Aorta (tissue), 5 donors: Measurements from ENCODE around the gene LHFPL3. TPM values are rescaled to one million over a fixed set of nuclear protein-coding genes. Genes with fewer than 3 reads are reported as not detected.
A peak's percentile ranks its signal among the peaks of the same experiment; 100 is the strongest.

Experiments used
- ATAC-seq: fragments of 200-7000 bp; cut with Tn5 transposase; one replicate; pipeline ENCODE4 v1.9.1; 2022; ENCODE audit warnings: moderate library complexity; ENCODE audit not compliant: low FRiP score
- DNase-seq, 2 donors: peaks; one replicate each; pipeline ENCODE4 v3.0.0-alpha.2; 2020
- H3K27ac ChIP-seq, 2 donors: one replicate each; pipeline ENCODE4 v1.5.1; 2013; ENCODE audit warnings: low read length in 2 of 2, mild to moderate bottlenecking in 2 of 2, moderate library complexity in 2 of 2, control low read depth in 1 of 2, inconsistent platforms in 1 of 2, low read depth in 1 of 2
- H3K27me3 ChIP-seq, 2 donors: one replicate each; pipeline ENCODE4 v1.6.1; 2013; ENCODE audit warnings: control low read depth in 1 of 2, low read length in 1 of 2, mild to moderate bottlenecking in 1 of 2, moderate library complexity in 1 of 2; ENCODE audit not compliant: insufficient read depth in 2 of 2, control insufficient read depth in 1 of 2
- H3K36me3 ChIP-seq, 2 donors: one replicate each; pipeline ENCODE4 v1.6.1; 2013; ENCODE audit warnings: control low read depth in 1 of 2, low read length in 1 of 2, mild to moderate bottlenecking in 1 of 2; ENCODE audit not compliant: insufficient read depth in 2 of 2, control insufficient read depth in 1 of 2
- H3K4me1 ChIP-seq, 2 donors: one replicate each; pipeline ENCODE4 v1.6.1; 2013; ENCODE audit warnings: low read length in 2 of 2, control low read depth in 1 of 2, mild to moderate bottlenecking in 1 of 2, moderate library complexity in 1 of 2; ENCODE audit not compliant: insufficient read depth in 2 of 2, control insufficient read depth in 1 of 2
- H3K4me3 ChIP-seq, 2 donors: one replicate each; pipeline ENCODE4 v1.5.1; 2013; ENCODE audit warnings: low read length in 2 of 2, control low read depth in 1 of 2, mild to moderate bottlenecking in 1 of 2
- H3K9me3 ChIP-seq: one replicate; pipeline ENCODE4 v1.6.1; 2013; ENCODE audit warnings: mild to moderate bottlenecking, low read length; ENCODE audit not compliant: control insufficient read depth
- WGBS, 2 donors: extraction: QIAGEN DNeasy Blood & Tissue Kit; methylation state at CpG; one replicate each; pipeline ENCODE4 v1.1.7; 2013; 5-methylcytosine and 5-hydroxymethylcytosine counted together
- intact Hi-C, 2 donors: fragments of 100-400 bp; cut with DNase I; formaldehyde crosslinking; loops; one replicate each; pipeline versions ENCODE4 v1.14.2 to v1.15.0; 2022
- polyA plus RNA-seq, 2 donors: library from polyadenylated mRNA; stranded (reverse); fragments of 200-250 nt; gene quantifications; one replicate each; pipeline ENCODE4 v1.2.3, GENCODE V29; 2013
- total RNA-seq, 2 donors: library from RNA; stranded (reverse); fragmentation: NEBNext Ultra II Directional; extraction: Animal tissue kit (Norgen Biotek cat#: 25700); gene quantifications; one replicate each; pipeline ENCODE4 v1.2.1, GENCODE V29; 2021
- donor health status: healthy with polysubstance abuse.
- donor health status: Bipolar disorder and iron deficiency.
- donor health status: DM: no; HTN: no; CAD: no.
- donor health status: DM: no; HTN: no; CAD: no.
- donor health status: DM: yes; HTN: yes; CAD: no.

The LHFPL3 gene
- total and polyA plus RNA-seq, 4 donors, result not detected

- intact Hi-C loops, result no loop called here
- no peaks in the 10 kb centered on the region for H3K4me1 ChIP-seq
- DNase-seq (no peak), ATAC-seq (no peak)
- H3K9me3 ChIP-seq, result no peaks in the 10 kb centered on the region
- no peak overlapping the region for H3K4me3 ChIP-seq
- 72 to 73% methylated on average over 4 of the region's 4 CpGs for WGBS, 2 donors
- no peaks in the 10 kb centered on the region for H3K36me3 ChIP-seq
- H3K27ac ChIP-seq, result no peak overlapping the region
- H3K27me3 ChIP-seq, result no peaks in the 10 kb centered on the region
These were observed 21.6 kb upstream of the LHFPL3 start for GRCh38 chr7:104306793-104307192.

DNA sequence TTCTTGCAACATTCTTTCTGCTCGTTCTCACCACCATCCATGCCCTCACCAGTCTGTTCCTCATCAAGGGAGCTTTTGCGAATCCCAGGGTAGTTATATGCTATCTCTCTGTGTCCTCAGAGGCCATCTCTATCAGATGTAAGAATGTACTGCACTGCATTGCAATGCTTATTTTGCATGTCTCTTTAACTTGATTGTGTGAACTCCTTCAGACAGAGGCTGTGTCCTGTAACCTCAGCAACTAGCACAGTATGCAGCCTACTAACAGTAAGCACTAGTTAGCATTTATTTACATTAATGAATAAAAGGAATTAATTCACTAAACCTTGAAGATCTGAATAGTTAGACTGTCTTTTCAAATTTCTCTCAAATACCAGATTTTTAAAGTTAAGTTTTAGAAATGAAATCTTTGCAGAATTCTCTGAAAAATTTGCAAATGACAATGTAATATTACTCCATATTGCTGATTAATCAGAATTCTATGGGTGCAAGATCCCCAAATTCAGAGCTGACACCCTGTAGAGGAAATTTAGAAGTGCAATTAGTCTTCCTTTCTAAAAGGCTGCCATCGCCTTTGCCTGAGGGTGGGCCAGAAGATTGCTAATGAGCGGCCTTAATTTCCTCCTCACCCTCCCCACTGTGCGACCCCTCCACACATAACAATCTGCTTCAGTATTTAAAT lies 10.3 kb upstream of the LHFPL3 start:
- WGBS, 2 donors, result 54 to 63% methylated on average over 5 of the region's 5 CpGs
- intact Hi-C loops, result no loop called here
- ATAC-seq (no peak), DNase-seq (no peak)
- H3K9me3 ChIP-seq, result peaks cover 1% of the 10 kb centered on the region
- no peaks in the 10 kb centered on the region for H3K4me1 ChIP-seq
- no peak overlapping the region for H3K27ac ChIP-seq
- no peak overlapping the region for H3K4me3 ChIP-seq
- H3K27me3 ChIP-seq, result no peaks in the 10 kb centered on the region
- H3K36me3 ChIP-seq, result no peaks in the 10 kb centered on the region

DNA sequence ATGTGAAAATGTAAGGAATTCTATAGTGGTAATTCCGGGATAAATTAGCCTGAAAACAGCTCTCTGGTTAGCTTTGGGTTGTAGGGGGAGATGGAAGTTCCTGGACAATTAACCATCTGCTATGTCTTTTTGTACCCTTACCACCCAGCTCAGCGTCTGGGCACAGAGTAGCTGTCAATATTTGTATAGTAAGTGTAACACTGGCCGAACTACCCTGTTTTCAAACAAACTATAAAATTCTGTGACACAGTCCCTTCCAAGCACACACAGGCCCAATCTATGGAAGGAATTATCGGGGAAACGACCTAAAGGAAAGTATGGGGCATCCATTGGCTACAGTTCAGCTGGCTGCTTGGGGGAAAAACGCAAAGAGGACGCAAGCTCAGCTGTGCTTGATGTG lies 869 bp upstream of the LHFPL3 start:
- WGBS, 2 donors, result 25 to 32% methylated on average over 7 of the region's 7 CpGs

DNA sequence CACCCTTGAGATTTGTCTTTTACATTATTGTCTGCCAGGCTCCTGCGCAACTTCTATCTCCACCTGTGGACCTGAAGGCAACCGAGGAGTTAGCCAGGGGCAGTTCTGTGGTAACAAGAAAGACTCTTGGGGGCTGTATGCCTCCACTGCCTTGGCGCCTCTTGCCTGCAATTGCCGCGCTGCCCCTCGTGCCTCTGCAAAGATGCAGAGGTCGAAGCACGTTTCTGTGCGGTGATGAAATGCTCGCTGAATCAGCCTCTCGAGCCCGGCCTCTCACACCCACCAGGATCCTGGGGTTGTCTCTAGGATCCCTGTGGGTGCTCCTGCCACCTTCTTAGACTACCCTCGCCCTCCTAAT lies 486 bp upstream of the LHFPL3 start:
- no peaks in the 10 kb centered on the region for H3K4me1 ChIP-seq
- H3K27ac ChIP-seq, result no peak overlapping the region
- 6 to 9% methylated on average over 13 of the region's 13 CpGs for WGBS, 2 donors
- no peaks in the 10 kb centered on the region for H3K27me3 ChIP-seq
- H3K4me3 ChIP-seq, result peak overlapping the region in 1 of 2 donors; percentile 2
- no peaks in the 10 kb centered on the region for H3K36me3 ChIP-seq
- DNase-seq (peak in 1 of 2 donors; percentile 67), ATAC-seq (no peak)
- intact Hi-C loops, result no loop called here
- H3K9me3 ChIP-seq, result no peaks in the 10 kb centered on the region

More for the DNA sequence above, 869 bp upstream of the LHFPL3 start:
- Histone ChIP-seq H3K9me3 (no peaks in the 10 kb centered on the region), H3K4me3 (no peak overlapping the region), H3K27ac (no peak overlapping the region), H3K4me1 (no peaks in the 10 kb centered on the region), H3K27me3 (no peaks in the 10 kb centered on the region), H3K36me3 (no peaks in the 10 kb centered on the region)
- DNase-seq (no peak), ATAC-seq (no peak)
- intact Hi-C loops, result no loop called here

DNA sequence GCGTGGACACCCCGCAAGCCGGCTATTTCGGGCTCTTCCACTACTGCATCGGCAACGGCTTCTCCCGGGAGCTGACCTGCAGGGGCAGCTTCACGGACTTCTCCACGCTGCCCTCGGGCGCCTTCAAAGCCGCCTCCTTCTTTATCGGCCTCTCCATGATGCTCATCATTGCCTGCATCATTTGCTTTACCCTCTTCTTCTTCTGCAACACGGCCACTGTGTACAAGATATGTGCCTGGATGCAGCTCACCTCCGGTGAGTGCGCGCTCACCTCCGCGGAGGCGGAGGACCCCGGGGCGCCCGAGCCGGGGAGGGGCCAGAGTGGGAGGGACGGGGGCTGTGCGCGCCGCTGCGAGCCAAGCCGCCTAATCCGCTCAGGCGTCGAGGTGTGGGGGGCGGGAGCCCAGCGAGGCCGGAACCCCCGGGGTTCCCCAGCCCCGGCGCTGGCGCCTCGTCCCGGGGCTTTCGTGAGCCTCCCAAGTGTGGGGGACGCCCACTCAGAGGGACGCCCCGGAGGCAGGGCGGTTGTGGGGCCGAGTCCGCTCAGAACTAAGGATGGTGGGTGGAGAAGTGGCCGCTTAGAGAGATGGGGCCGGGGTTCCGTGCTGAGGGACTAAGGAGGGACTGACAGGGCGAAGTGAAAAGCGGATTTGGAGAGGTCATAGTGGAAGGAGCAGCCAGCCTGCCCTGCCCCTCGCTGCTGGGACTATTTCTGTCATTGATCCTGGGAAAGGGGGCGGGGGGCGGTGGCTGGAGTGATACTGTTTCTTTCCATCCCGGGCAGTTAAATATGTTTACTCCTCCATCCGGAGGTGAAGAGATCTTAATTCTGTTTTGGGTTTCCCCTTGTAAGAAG lies 795 bp downstream of the LHFPL3 start:
- Histone ChIP-seq H3K27me3 (no peaks in the 10 kb centered on the region), H3K4me3 (no peak overlapping the region), H3K36me3 (no peaks in the 10 kb centered on the region), H3K9me3 (no peaks in the 10 kb centered on the region), H3K4me1 (no peaks in the 10 kb centered on the region), H3K27ac (no peak overlapping the region)
- ATAC-seq (peak; percentile 33), DNase-seq (no peak)
- intact Hi-C loops, result no loop called here
- 1% methylated on average over 59 of the region's 59 CpGs for WGBS, 2 donors

DNA sequence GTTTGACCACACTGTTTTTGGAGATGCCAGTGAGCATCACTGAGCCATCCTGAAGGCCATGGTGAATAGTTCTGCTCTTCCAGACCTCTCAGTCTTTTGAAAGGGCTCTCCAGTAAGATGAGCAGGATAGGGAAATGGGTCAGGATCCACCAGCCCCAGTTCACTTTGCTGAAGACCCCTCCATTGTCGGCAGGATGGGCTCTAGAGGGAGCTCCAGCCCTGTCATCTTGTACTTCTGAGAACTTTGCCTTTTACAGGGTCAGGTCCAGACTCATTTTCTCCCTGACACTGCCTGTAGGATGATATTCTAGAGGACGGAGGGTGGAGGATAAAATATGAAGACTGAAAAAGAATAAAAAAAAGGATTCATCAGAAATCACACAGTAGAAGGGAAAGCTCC lies 13.1 kb downstream of the LHFPL3 start:
- Histone ChIP-seq H3K4me1 (no peaks in the 10 kb centered on the region), H3K4me3 (no peak overlapping the region), H3K36me3 (no peaks in the 10 kb centered on the region), H3K27ac (no peak overlapping the region), H3K9me3 (no peaks in the 10 kb centered on the region), H3K27me3 (peaks cover 0 to 3% of the 10 kb centered on the region in 2 donors)
- ATAC-seq (no peak), DNase-seq (no peak)
- intact Hi-C loops, result no loop called here
- WGBS, 2 donors, result 10 to 13% methylated on average over 2 of the region's 2 CpGs

- DNase-seq, result no peak
- no peaks in the 10 kb centered on the region for H3K9me3 ChIP-seq
- H3K36me3 ChIP-seq, result no peaks in the 10 kb centered on the region
- H3K27me3 ChIP-seq, result no peaks in the 10 kb centered on the region
- no peak overlapping the region for H3K4me3 ChIP-seq
- H3K27ac ChIP-seq, result no peak overlapping the region
- no peak for ATAC-seq
- H3K4me1 ChIP-seq, result no peaks in the 10 kb centered on the region
- 38 to 44% methylated on average over 6 of the region's 6 CpGs for WGBS, 2 donors
- intact Hi-C loops, result no loop called here
These were observed 24.3 kb downstream of the LHFPL3 start for GRCh38 chr7:104352736-104353135.

DNA sequence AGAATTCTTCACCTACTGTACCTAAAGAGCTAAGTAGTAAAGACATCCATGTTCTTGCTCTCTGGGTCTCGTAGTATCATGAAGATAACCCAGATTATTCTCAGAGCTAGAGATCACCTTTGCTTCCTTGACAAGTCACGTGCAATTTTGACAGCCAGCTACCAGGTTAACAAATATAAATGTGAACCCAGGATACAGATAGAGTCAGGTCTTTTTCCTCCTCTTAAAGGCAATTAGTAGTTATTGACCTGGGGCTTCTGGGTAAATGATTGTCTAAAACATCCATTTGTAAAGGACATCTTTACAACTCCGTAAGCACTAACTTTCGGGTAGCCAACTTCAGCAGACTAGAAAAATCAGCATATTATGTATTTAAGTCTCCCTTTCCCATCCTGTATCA lies 28.8 kb downstream of the LHFPL3 start:
- H3K27me3 ChIP-seq, result no peaks in the 10 kb centered on the region
- ATAC-seq, result no peak
- H3K9me3 ChIP-seq, result no peaks in the 10 kb centered on the region
- no peak overlapping the region for H3K27ac ChIP-seq
- no peaks in the 10 kb centered on the region for H3K36me3 ChIP-seq
- no peak overlapping the region for H3K4me3 ChIP-seq
- intact Hi-C loops, result no loop called here
- no peak for DNase-seq
- WGBS, 2 donors, result 77 to 82% methylated on average over 4 of the region's 4 CpGs
- H3K4me1 ChIP-seq, result no peaks in the 10 kb centered on the region
